Heart left ventricle (tissue), 16 donors: ENCODE measurements around the gene EXOC3L2. TPM values are rescaled to one million over a fixed set of nuclear protein-coding genes. Genes with fewer than 3 reads are reported as not detected.

Experiments used
- ATAC-seq, 4 donors: fragments of 200-7000 bp; cut with Tn5 transposase; one replicate each; pipeline ENCODE4 v1.9.1; 2020 to 2022; ENCODE audit warnings: moderate library complexity in 4 of 4, mild to moderate bottlenecking in 3 of 4, moderate number of reproducible peaks in 1 of 4
- DNase-seq, 5 donors: peaks; one replicate each; pipeline ENCODE4 v3.0.0-alpha.2; 2020
- H3K27ac ChIP-seq, 12 donors: fragments of 200-600 bp; sonication (generic) in 4 of 12; one replicate each; pipeline versions ENCODE4 v1.5.0 to v1.8.0; 2016 to 2022; ENCODE audit warnings: mild to moderate bottlenecking in 2 of 12
- H3K27me3 ChIP-seq, 9 donors: fragments of 200-600 bp; sonication (generic) in 2 of 9; one replicate each; pipeline versions ENCODE4 v1.5.1 to v1.8.0; 2016 to 2022; ENCODE audit warnings: mild to moderate bottlenecking in 3 of 9
- H3K36me3 ChIP-seq, 9 donors: fragments of 200-600 bp; sonication (generic) in 2 of 9; one replicate each; pipeline versions ENCODE4 v1.5.0 to v1.8.0; 2018 to 2022; ENCODE audit warnings: mild to moderate bottlenecking in 2 of 9
- H3K4me1 ChIP-seq, 12 donors: fragments of 200-600 bp; sonication (generic) in 4 of 12; one replicate each; pipeline versions ENCODE4 v1.5.0 to v1.8.0; 2016 to 2022; ENCODE audit warnings: mild to moderate bottlenecking in 3 of 12
- H3K4me3 ChIP-seq, 12 donors: fragments of 200-600 bp; sonication (generic) in 4 of 12; one replicate each; pipeline versions ENCODE4 v1.5.0 to v1.8.0; 2017 to 2022; ENCODE audit warnings: mild to moderate bottlenecking in 9 of 12, moderate library complexity in 4 of 12
- H3K9me3 ChIP-seq, 12 donors: fragments of 200-600 bp; sonication (generic) in 4 of 12; one replicate each; pipeline versions ENCODE4 v1.5.0 to v1.8.0; 2016 to 2022; ENCODE audit warnings: mild to moderate bottlenecking in 1 of 12
- POLR2A ChIP-seq, 2 donors: fragments of 450-650 bp; IDR thresholded peaks; one replicate each; pipeline ENCODE4 v1.6.1; 2017; ENCODE audit warnings: antibody characterized with exemption in 2 of 2, mild to moderate bottlenecking in 2 of 2, moderate library complexity in 2 of 2
- WGBS, 4 donors: extraction: QIAGEN DNeasy Blood & Tissue Kit in 2 of 4; methylation state at CpG; one replicate each; pipeline versions ENCODE4 v1.1.5 to v1.1.7; 2013 to 2018; 5-methylcytosine and 5-hydroxymethylcytosine counted together
- intact Hi-C, 10 donors: fragments of 100-400 bp; cut with DNase I; formaldehyde crosslinking; loops; one replicate each; pipeline versions ENCODE4 v1.11.1 to v1.14.2; 2022
- polyA plus RNA-seq, 2 donors: library from polyadenylated mRNA; stranded (reverse); fragments of 200-250 nt; gene quantifications; one replicate each; pipeline ENCODE4 v1.2.3, GENCODE V29; 2013
- total RNA-seq, 9 donors: library from RNA; depleted of rRNA in 2 of 9; stranded (reverse); fragments of >200 nt in 2 of 9; fragmentation: NEBNext Ultra II Directional in 3 of 9; extraction: Animal tissue kit (Norgen Biotek cat#: 25700) in 3 of 9; gene quantifications; one replicate each; pipeline versions ENCODE4 v1.1.0 to v1.2.4, GENCODE V29; 2016 to 2023
- TF ChIP-seq, protein P1 (sequence below), 12 donors: fragments of 200-600 bp; sonication (generic) in 4 of 12; IDR thresholded peaks; one replicate each; pipeline versions ENCODE4 v1.5.0 to v1.8.0; 2018 to 2022; ENCODE audit warnings: antibody characterized with exemption in 12 of 12, mild to moderate bottlenecking in 5 of 12
- donor health status: ischemic (EF 13 %, LVEDD 7.1; RV severe dilation, severe dysfunction).
- donor health status: healthy with polysubstance abuse.
- donor health status: DM: no; HTN: yes; CAD: no.
- donor health status: DM: no; HTN: no; CAD: no.
- donor health status: ischemic (EF 25% LVEDD 6.9; RV normal size, moderate dysfunction).
- donor health status: ischemic (EF 25% LVEDD 5.7; RV mildly dilated, moderate dysfunction).
- donor health status: healthy.
- donor health status: DM: yes; HTN: yes; CAD: no.
- donor health status: ischemic (EF 35%, LVEDD 5.7; RV mildly dilated, moderate dysfunction).
- donor health status: nonischemic (EF 11% LVEDD 7.7; RV severe dilation, severe dysfunction).
- donor health status: DM: yes; HTN: yes; CAD: no.
- donor health status: PGD.
- donor health status: ischemic (EF 29% LVEDD 5.4; RV normal size, mild dysfunction).
- donor health status: nonischemic (EF 23%, LVEDD 6.1; RV moderate dilation, normal function).

The EXOC3L2 gene
- total and polyA plus RNA-seq, 11 donors = 0.32 to 2.5 (median 0.88) TPM

DNA sequence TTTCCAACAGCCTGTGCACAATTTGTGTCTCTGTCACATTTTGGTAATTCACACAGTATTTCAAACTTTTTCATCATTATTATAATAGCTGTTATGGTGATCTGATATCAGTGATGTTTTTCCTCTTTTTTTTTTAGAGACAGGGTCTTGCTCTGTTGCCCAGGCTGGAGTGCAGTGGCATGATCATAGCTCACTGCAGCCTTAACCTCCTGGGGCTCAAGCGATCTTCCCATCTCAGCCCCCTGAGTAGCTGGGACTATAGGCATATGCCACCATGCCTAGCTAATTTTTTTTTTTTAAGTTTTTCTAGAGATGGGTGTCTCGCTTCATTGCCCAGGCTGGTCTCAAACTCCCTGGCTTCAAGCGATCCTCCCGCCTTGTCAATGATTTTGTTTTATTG lies 11.6 kb upstream of the EXOC3L2 start:
- 92 to 98% (median 95%) methylated on average over 4 of the region's 4 CpGs for WGBS, 4 donors
- Histone ChIP-seq H3K4me1 (peaks cover 0 to 28% (median 19%) of the 10 kb centered on the region in 12 donors), H3K27ac (no peak overlapping the region), H3K9me3 (no peaks in the 10 kb centered on the region), H3K4me3 (no peak overlapping the region), H3K27me3 (no peaks in the 10 kb centered on the region), H3K36me3 (peaks cover 0 to 13% (median 3%) of the 10 kb centered on the region in 9 donors)
- intact Hi-C loops = no loop called here
- no peak for DNase-seq
- no peak for ATAC-seq
- no peak for TF ChIP-seq POLR2A (IDR thresholded peaks at IDR 0.05)
- TF ChIP-seq, protein P1, sequence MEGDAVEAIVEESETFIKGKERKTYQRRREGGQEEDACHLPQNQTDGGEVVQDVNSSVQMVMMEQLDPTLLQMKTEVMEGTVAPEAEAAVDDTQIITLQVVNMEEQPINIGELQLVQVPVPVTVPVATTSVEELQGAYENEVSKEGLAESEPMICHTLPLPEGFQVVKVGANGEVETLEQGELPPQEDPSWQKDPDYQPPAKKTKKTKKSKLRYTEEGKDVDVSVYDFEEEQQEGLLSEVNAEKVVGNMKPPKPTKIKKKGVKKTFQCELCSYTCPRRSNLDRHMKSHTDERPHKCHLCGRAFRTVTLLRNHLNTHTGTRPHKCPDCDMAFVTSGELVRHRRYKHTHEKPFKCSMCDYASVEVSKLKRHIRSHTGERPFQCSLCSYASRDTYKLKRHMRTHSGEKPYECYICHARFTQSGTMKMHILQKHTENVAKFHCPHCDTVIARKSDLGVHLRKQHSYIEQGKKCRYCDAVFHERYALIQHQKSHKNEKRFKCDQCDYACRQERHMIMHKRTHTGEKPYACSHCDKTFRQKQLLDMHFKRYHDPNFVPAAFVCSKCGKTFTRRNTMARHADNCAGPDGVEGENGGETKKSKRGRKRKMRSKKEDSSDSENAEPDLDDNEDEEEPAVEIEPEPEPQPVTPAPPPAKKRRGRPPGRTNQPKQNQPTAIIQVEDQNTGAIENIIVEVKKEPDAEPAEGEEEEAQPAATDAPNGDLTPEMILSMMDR (IDR thresholded peaks at IDR 0.05) = no peak

DNA sequence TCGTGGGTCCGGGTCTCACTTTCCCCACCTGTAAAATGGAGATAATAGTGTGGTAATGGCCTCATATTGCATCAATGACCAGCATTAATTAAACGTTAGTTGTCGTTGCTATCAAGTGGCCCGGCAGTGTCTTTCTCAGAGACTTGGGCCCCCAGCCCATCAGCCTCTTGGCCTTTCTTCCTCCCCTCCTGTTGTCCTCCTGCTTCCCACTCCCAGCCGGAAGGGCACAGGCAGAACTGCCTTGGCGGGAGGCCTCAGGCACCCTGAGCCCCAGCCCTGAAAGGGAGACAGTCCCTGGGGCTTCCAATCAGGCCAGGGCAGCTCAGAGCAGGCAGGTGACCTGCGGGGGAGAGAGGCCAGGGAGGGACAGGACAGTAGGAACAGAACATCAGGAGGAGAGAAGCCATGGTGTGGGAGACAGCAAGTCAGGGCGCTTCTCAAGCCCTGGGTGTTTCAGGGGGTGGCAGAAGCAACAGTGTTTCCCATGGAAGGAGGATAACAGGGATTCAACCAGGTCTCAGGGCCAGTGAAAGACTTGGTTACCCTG lies 10.5 kb upstream of the EXOC3L2 start:
- TF ChIP-seq POLR2A (IDR thresholded peaks at IDR 0.05) = no peak
- TF ChIP-seq, protein P1 (IDR thresholded peaks at IDR 0.05) = no peak
- no peaks in the 10 kb centered on the region for H3K9me3 ChIP-seq
- H3K27ac ChIP-seq = no peak overlapping the region
- DNase-seq (no peak), ATAC-seq (no peak)
- WGBS, 4 donors = 85 to 88% (median 86%) methylated on average over 9 of the region's 9 CpGs
- no peak overlapping the region for H3K4me3 ChIP-seq
- H3K4me1 ChIP-seq = peaks cover 0 to 32% (median 20%) of the 10 kb centered on the region in 12 donors
- intact Hi-C loops = no loop called here
- no peaks in the 10 kb centered on the region for H3K27me3 ChIP-seq
- peaks cover 0 to 10% (median 3%) of the 10 kb centered on the region in 9 donors for H3K36me3 ChIP-seq

DNA sequence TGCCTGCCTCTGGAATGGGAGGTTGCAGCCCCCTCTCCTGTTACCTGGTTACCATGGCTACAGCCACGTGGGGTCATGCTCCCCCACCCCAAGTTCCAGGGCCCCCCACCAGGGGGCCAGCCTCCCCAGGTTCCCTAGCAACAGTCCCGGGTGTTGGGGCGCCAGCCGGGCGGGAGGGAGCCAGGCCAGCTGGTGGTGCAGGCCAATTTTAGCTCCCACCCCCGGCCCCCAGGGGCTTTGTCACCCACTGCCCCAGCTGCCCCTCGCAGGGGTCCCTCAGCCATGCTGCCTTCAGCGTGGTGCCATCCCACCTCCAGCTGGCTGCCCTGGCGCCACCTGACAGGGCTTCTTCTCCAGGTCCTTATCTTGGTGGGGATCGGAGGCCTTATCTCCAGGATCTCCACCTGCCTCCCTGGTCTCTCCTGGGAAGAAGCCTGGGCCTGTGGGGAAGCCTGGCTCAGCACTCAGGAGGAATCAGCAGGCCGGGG lies 8.9 kb upstream of the EXOC3L2 start:
- no peaks in the 10 kb centered on the region for H3K27me3 ChIP-seq
- ATAC-seq (no peak), DNase-seq (no peak)
- H3K4me1 ChIP-seq = peaks cover 0 to 39% (median 24%) of the 10 kb centered on the region in 12 donors
- H3K4me3 ChIP-seq = no peak overlapping the region
- intact Hi-C loops = loop anchor here in 7 of 10 donors (5.0 kb wide), 4 partner anchors 68 to 162 kb away; partner anchors contain the start of genes CKM (in 1 of the 7) and PPP1R37 (in 1 of the 7)
- TF ChIP-seq POLR2A (IDR thresholded peaks at IDR 0.05) = no peak
- TF ChIP-seq, protein P1 (IDR thresholded peaks at IDR 0.05) = peak in 3 of 12 donors; percentile 10 to 24 (median 20)
- 0 to 70% (median 63%) methylated on average over 1 to 11 of the region's 11 CpGs for WGBS, 4 donors
- H3K27ac ChIP-seq = no peak overlapping the region
- no peaks in the 10 kb centered on the region for H3K9me3 ChIP-seq
- peaks cover 0 to 5% (median 0%) of the 10 kb centered on the region in 9 donors for H3K36me3 ChIP-seq

DNA sequence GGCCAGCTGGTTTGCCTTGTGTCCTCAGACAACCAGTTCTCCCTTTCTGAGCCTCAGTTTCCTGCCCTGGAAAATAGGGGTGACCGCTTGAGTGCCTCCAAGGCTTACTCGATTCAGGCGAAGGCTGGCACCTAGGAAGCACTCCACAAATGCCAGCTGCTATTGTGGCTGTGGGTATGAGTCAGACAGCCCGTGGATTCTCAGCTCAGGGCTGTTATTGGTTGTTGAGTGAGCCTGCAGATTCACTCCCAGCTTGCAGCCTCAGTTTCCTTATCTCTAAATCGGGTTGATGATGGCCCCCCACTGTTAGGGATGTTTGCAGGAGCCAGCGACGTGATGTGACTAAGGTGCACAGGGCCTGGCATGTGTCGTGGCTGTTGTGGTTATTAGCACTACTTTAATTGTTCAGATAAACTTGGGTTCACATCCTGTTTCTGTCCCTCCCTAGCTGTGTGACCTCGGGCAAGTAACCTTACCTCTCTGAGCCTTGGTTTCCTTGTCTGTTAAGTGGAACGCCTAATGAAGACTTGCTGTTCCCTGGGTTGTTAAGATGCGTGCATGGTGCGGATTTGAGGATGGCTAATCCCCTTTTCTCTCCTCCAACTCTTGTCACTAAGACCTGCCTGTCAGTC lies 8.3 kb upstream of the EXOC3L2 start:
- intact Hi-C loops = loop anchor here in 7 of 10 donors (5.0 kb wide), 4 partner anchors 69 to 161 kb away; partner anchors contain the start of genes CKM (in 1 of the 7) and PPP1R37 (in 1 of the 7)
- H3K27ac ChIP-seq = no peak overlapping the region
- ATAC-seq = no peak
- H3K4me1 ChIP-seq = peaks cover 0 to 43% (median 26%) of the 10 kb centered on the region in 12 donors
- TF ChIP-seq POLR2A (IDR thresholded peaks at IDR 0.05) = no peak
- no peak overlapping the region for H3K4me3 ChIP-seq
- H3K27me3 ChIP-seq = no peaks in the 10 kb centered on the region
- no peak for DNase-seq
- 73 to 84% (median 76%) methylated on average over 12 of the region's 12 CpGs for WGBS, 4 donors
- H3K9me3 ChIP-seq = no peaks in the 10 kb centered on the region
- H3K36me3 ChIP-seq = peaks cover 0 to 4% (median 0%) of the 10 kb centered on the region in 9 donors
